NT2/D1 (cell line): Measurements from ENCODE around the gene TMEM208.

Experiments used
- DNase-seq: peaks from one replicate; pipeline ENCODE4 v3.0.0-alpha.2; 2011; ENCODE audit warnings: low read depth, low spot score
- H3K27me3 ChIP-seq: 2 replicates; pipeline ENCODE4 v1.6.0; 2011; ENCODE audit warnings: mild to moderate bottlenecking; ENCODE audit not compliant: insufficient read length, insufficient read depth
- H3K36me3 ChIP-seq: 2 replicates; pipeline ENCODE4 v1.6.1; 2011; ENCODE audit warnings: mild to moderate bottlenecking, low read length, mixed read lengths; ENCODE audit not compliant: insufficient read depth, insufficient read length
- H3K4me1 ChIP-seq: 2 replicates; pipeline ENCODE4 v1.5.1; 2011; ENCODE audit not compliant: insufficient read depth, insufficient read length
- H3K4me3 ChIP-seq: 2 replicates; pipeline ENCODE4 v1.5.1; 2011; ENCODE audit warnings: low read depth; ENCODE audit not compliant: insufficient read length
- H3K9ac ChIP-seq: 2 replicates; pipeline ENCODE4 v1.6.0; 2011; ENCODE audit warnings: low read depth; ENCODE audit not compliant: insufficient read length
- H3K9me3 ChIP-seq: 2 replicates; pipeline ENCODE4 v1.5.1; 2011; ENCODE audit warnings: mild to moderate bottlenecking, low read length; ENCODE audit not compliant: insufficient read depth
- SUZ12 ChIP-seq: IDR thresholded peaks from 2 replicates; pipeline ENCODE4 v1.6.1; 2011; ENCODE audit not compliant: insufficient read length, insufficient read depth; ENCODE audit errors: extremely low read depth
- YY1 ChIP-seq: IDR thresholded peaks from 2 replicates; pipeline ENCODE4 v1.6.1; 2011; ENCODE audit not compliant: insufficient read length, insufficient read depth
- ZNF274 ChIP-seq: IDR thresholded peaks from 2 replicates; pipeline ENCODE4 v1.6.1; 2011; ENCODE audit warnings: mild to moderate bottlenecking, low read depth, low read length

TMEM208 gene

GRCh38 chr16:67230809-67231660 is 4.1 kb downstream of the TMEM208 start:
- peaks cover 77% of the 10 kb centered on the region for H3K36me3 ChIP-seq
- TF ChIP-seq YY1 (no peak), ZNF274 (no peak), SUZ12 (no peak)
- peaks cover 9% of the 10 kb centered on the region for H3K4me1 ChIP-seq
- H3K9me3 ChIP-seq, result no peaks in the 10 kb centered on the region
- peaks cover under 1% of the 10 kb centered on the region for H3K27me3 ChIP-seq
- H3K4me3 ChIP-seq, result no peak overlapping the region
- no peak for DNase-seq
- H3K9ac ChIP-seq, result no peak overlapping the region

GRCh38 chr16:67233596-67233995 is 6.7 kb downstream of the TMEM208 start:
- TF ChIP-seq SUZ12 (no peak), YY1 (no peak), ZNF274 (no peak)
- peaks cover 8% of the 10 kb centered on the region for H3K4me1 ChIP-seq
- H3K36me3 ChIP-seq, result peaks cover 90% of the 10 kb centered on the region
- no peaks in the 10 kb centered on the region for H3K9me3 ChIP-seq
- H3K27me3 ChIP-seq, result no peaks in the 10 kb centered on the region
- no peak overlapping the region for H3K4me3 ChIP-seq
- peak overlapping the region; percentile 32 for H3K9ac ChIP-seq
- DNase-seq, result no peak

GRCh38 chr16:67234180-67234597 is 7.3 kb downstream of the TMEM208 start:
- H3K4me3 ChIP-seq, result no peak overlapping the region
- TF ChIP-seq SUZ12, result no peak
- no peak for TF ChIP-seq ZNF274
- TF ChIP-seq YY1, result no peak
- no peaks in the 10 kb centered on the region for H3K27me3 ChIP-seq
- peak overlapping the region; percentile 32 for H3K9ac ChIP-seq
- H3K4me1 ChIP-seq, result peaks cover 8% of the 10 kb centered on the region
- no peak for DNase-seq
- no peaks in the 10 kb centered on the region for H3K9me3 ChIP-seq
- H3K36me3 ChIP-seq, result peaks cover 90% of the 10 kb centered on the region

GRCh38 chr16:67235816-67236562 is 9.1 kb downstream of the TMEM208 start:
- Histone ChIP-seq H3K4me1 (peaks cover 14% of the 10 kb centered on the region), H3K4me3 (no peak overlapping the region), H3K36me3 (peaks cover 80% of the 10 kb centered on the region), H3K9me3 (no peaks in the 10 kb centered on the region), H3K27me3 (no peaks in the 10 kb centered on the region), H3K9ac (peak overlapping the region; percentile 58)
- TF ChIP-seq YY1, result no peak
- TF ChIP-seq ZNF274, result no peak
- no peak for TF ChIP-seq SUZ12
- DNase-seq, result no peak

- Histone ChIP-seq H3K27me3 (no peaks in the 10 kb centered on the region), H3K4me3 (no peak overlapping the region), H3K9me3 (no peaks in the 10 kb centered on the region), H3K36me3 (peaks cover 72% of the 10 kb centered on the region), H3K9ac (peak overlapping the region; percentile 2), H3K4me1 (peaks cover 19% of the 10 kb centered on the region)
- TF ChIP-seq YY1, result no peak
- no peak for TF ChIP-seq SUZ12
- TF ChIP-seq ZNF274, result no peak
- DNase-seq, result peak; percentile 68
These were observed 9.8 kb downstream of the TMEM208 start for GRCh38 chr16:67236563-67237395.

GRCh38 chr16:67237396-67238277 is 10.7 kb downstream of the TMEM208 start:
- DNase-seq, result no peak
- H3K27me3 ChIP-seq, result no peaks in the 10 kb centered on the region
- peaks cover 67% of the 10 kb centered on the region for H3K36me3 ChIP-seq
- H3K4me3 ChIP-seq, result no peak overlapping the region
- no peaks in the 10 kb centered on the region for H3K9me3 ChIP-seq
- no peak overlapping the region for H3K9ac ChIP-seq
- peaks cover 24% of the 10 kb centered on the region for H3K4me1 ChIP-seq
- no peak for TF ChIP-seq SUZ12
- no peak for TF ChIP-seq YY1
- no peak for TF ChIP-seq ZNF274
